Hepatic stellate cell (primary cell): Measurements from ENCODE around the gene GLRB.
A peak's percentile ranks its signal among the peaks of the same experiment; 100 is the strongest.
"Not testable (repeated sequence)": the region's sequence is repeated elsewhere in the genome, so short reads cannot be mapped to it uniquely, and the experiment has no call there.

Experiments
- DNase-seq: peaks from one replicate; pipeline ENCODE4 v3.0.0; 2011; ENCODE audit warnings: low spot score

Gene GLRB

GRCh38 chr4:157075811-157076577 lies at the start of gene GLRB:
GLRB (plus strand) TSS chr4:157076150; CDS start chr4:157078025, 1,875 bp downstream.
- peak; percentile 49 for DNase-seq

GRCh38 chr4:157035471-157035870 lies 40.5 kb upstream of the GLRB start:
- no peak for DNase-seq

- DNase-seq = no peak
Observed at GRCh38 chr4:157040405-157040804, 35.5 kb upstream of the GLRB start.

- peak; percentile 24 for DNase-seq
Observed at GRCh38 chr4:157043131-157043530, 32.8 kb upstream of the GLRB start.

GRCh38 chr4:157045507-157046127 lies 30.3 kb upstream of the GLRB start:
- DNase-seq = peak; percentile 54

GRCh38 chr4:157048248-157048647 lies 27.7 kb upstream of the GLRB start:
- DNase-seq = no peak

GRCh38 chr4:157050561-157050960 lies 25.4 kb upstream of the GLRB start:
- no peak for DNase-seq

GRCh38 chr4:157052429-157053040 lies 23.4 kb upstream of the GLRB start:
- DNase-seq = no peak

- DNase-seq = no peak
Observed at GRCh38 chr4:157057218-157057617, 18.7 kb upstream of the GLRB start.

GRCh38 chr4:157058899-157059298 lies 17.1 kb upstream of the GLRB start:
- not testable (repeated sequence) for DNase-seq

GRCh38 chr4:157072002-157072401 lies 3.9 kb upstream of the GLRB start:
- peak; percentile 52 for DNase-seq

- DNase-seq = no peak
Observed at GRCh38 chr4:157075401-157075800, 549 bp upstream of the GLRB start.

- no peak for DNase-seq
Observed at GRCh38 chr4:157076578-157076947, 613 bp downstream of the GLRB start.

- no peak for DNase-seq
Observed at GRCh38 chr4:157079441-157079840, 3.5 kb downstream of the GLRB start.

GRCh38 chr4:157080605-157081004 lies 4.7 kb downstream of the GLRB start:
- no peak for DNase-seq

- no peak for DNase-seq
Observed at GRCh38 chr4:157095716-157096115, 19.8 kb downstream of the GLRB start.

GRCh38 chr4:157096439-157096838 lies 20.5 kb downstream of the GLRB start:
- DNase-seq = no peak

GRCh38 chr4:157099506-157099905 lies 23.6 kb downstream of the GLRB start:
- no peak for DNase-seq

GRCh38 chr4:157104541-157104940 lies 28.6 kb downstream of the GLRB start:
- DNase-seq = no peak

GRCh38 chr4:157114671-157115070 lies 38.7 kb downstream of the GLRB start:
- DNase-seq = no peak

- DNase-seq = peak; percentile 2
Observed at GRCh38 chr4:157115613-157116335, 39.8 kb downstream of the GLRB start.

- no peak for DNase-seq
Observed at GRCh38 chr4:157121401-157121800, 45.5 kb downstream of the GLRB start.

GRCh38 chr4:157127571-157127970 lies 51.6 kb downstream of the GLRB start:
- no peak for DNase-seq
